GM12801 (cell line): ENCODE results near the gene OGDH.

Source experiments
- CTCF ChIP-seq: IDR thresholded peaks from one replicate; pipeline ENCODE4 v1.5.1; 2011; ENCODE audit warnings: control low read depth; ENCODE audit not compliant: insufficient read length; ENCODE audit errors: extremely low read depth

Gene OGDH

GRCh38 chr7:44565097-44565794 is 41.2 kb upstream of the OGDH start:
- no peak for TF ChIP-seq CTCF

GRCh38 chr7:44565795-44566559 is 40.5 kb upstream of the OGDH start:
- no peak for TF ChIP-seq CTCF

- no peak for TF ChIP-seq CTCF
These were observed 39.7 kb upstream of the OGDH start for GRCh38 chr7:44566680-44567079.

- TF ChIP-seq CTCF, result no peak
These were observed 38.5 kb upstream of the OGDH start for GRCh38 chr7:44567884-44568283.

GRCh38 chr7:44568771-44569560 is 37.5 kb upstream of the OGDH start:
- TF ChIP-seq CTCF, result no peak

GRCh38 chr7:44569959-44570358 is 36.5 kb upstream of the OGDH start:
- TF ChIP-seq CTCF, result no peak

GRCh38 chr7:44572771-44573170 is 33.7 kb upstream of the OGDH start:
- no peak for TF ChIP-seq CTCF
